Measurements from ENCODE around the gene KIAA1217. TPM values are rescaled to one million over a fixed set of nuclear protein-coding genes. Genes with fewer than 3 reads are reported as not detected.

KIAA1217 gene
- total and polyA plus RNA-seq, 2 of the 8 experiments (the other 6 are each of a cell fraction or from before 2014, with no cell fraction given): 4.5 to 15.6 TPM

GRCh38 chr10:24561453-24561852, 352.5 kb downstream of the KIAA1217 start:
- Histone ChIP-seq H3K79me1 (ENCODE audit: low read depth, low read length) (no peaks in the 10 kb centered on the region), H2AFZ (ENCODE audit: low read length) (no peak overlapping the region), H3K79me2 (ENCODE audit: control insufficient read depth in 1 of 2, insufficient read depth in 2 of 2, low read length in 2 of 2) (no peaks in the 10 kb centered on the region), H3K14ac (ENCODE audit: insufficient read length) (no peak overlapping the region), H3K27me3 (replicated peaks in 1 of 4; ENCODE audit: control insufficient read depth in 3 of 4, extremely low read depth in 1 of 4, insufficient read depth in 3 of 4, low read length in 3 of 4) (no peaks in the 10 kb centered on the region), H2BK12ac (ENCODE audit: low read depth, low read length) (no peak overlapping the region), H3K36me3 (ENCODE audit: control insufficient read depth in 2 of 4, insufficient read depth in 4 of 4, low read length in 3 of 4) (no peaks in the 10 kb centered on the region; a peak in 1 of 8 replicates), H4K5ac (ENCODE audit: insufficient read length, low read depth, low read length) (no peak overlapping the region), H3K56ac (replicated peaks; ENCODE audit: insufficient read length, low read depth, low read length) (no peak overlapping the region), H3K23ac (ENCODE audit: insufficient read length) (no peak overlapping the region), H4K20me1 (replicated peaks in 1 of 2; ENCODE audit: control insufficient read depth in 1 of 2, insufficient read depth in 2 of 2, low read length in 2 of 2) (no peaks in the 10 kb centered on the region), H3K4me1 (replicated peaks in 1 of 4; ENCODE audit: control insufficient read depth in 3 of 4, insufficient read depth in 4 of 4, low read length in 3 of 4) (no peaks in the 10 kb centered on the region; a peak in 1 of 7 replicates), H3K23me2 (ENCODE audit: low read depth, low read length) (no peaks in the 10 kb centered on the region), H2BK20ac (ENCODE audit: low read length) (no peak overlapping the region), H4K8ac (ENCODE audit: extremely low read depth, insufficient read depth, low read length) (no peak overlapping the region), H3K9ac (replicated peaks in 1 of 4; ENCODE audit: extremely low read depth in 1 of 4, low read depth in 3 of 4, low read length in 3 of 4) (no peak overlapping the region), H3K27ac (ENCODE audit: low read depth, low read length) (no peak overlapping the region), H2BK120ac (replicated peaks; ENCODE audit: low read depth, low read length) (no peak overlapping the region), H3K4me3 (ENCODE audit: extremely low read depth in 1 of 4, insufficient read depth in 2 of 4, low read depth in 3 of 4, low read length in 4 of 4) (no peak overlapping the region), H2BK5ac (ENCODE audit: low read depth, low read length) (no peak overlapping the region), H3K4ac (replicated peaks; ENCODE audit: insufficient read length, low read depth, low read length) (no peak overlapping the region), H2BK15ac (ENCODE audit: low read length) (no peak overlapping the region), H3K18ac (ENCODE audit: extremely low read depth, low read length) (no peak overlapping the region), H4K91ac (replicated peaks; ENCODE audit: insufficient read length, low read length) (no peak overlapping the region), H3K4me2 (ENCODE audit: insufficient read depth in 1 of 2, low read depth in 2 of 2, low read length in 2 of 2) (no peak overlapping the region), H3K9me3 (ENCODE audit: insufficient read depth in 2 of 2, low read depth in 1 of 2, low read length in 1 of 2) (peaks cover 10 to 17% of the 10 kb centered on the region in 2 experiments; a peak in 3 of 4 replicates), H2AK5ac (ENCODE audit: low read depth, low read length) (no peak overlapping the region)
- no peak for TF ChIP-seq RNF2 (IDR thresholded peaks at IDR 0.05; ENCODE audit: borderline replicate concordance, low read depth, low read length, missing control alignments, poor library complexity, severe bottlenecking)
- TF ChIP-seq BCL11A (IDR thresholded peaks at IDR 0.05; ENCODE audit: low read depth in 2 of 2, low read length in 2 of 2): no peak
- FAIRE-seq (no peak), DNase-seq (ENCODE audit: low read depth in 1 of 2, low spot score in 2 of 2) (no peak)
- ChIA-PET CTCF (ENCODE audit: partially characterized antibody) (no interaction called here), POLR2A (ENCODE audit: partially characterized antibody) (no interaction called here)
- 87% methylated on average over 3 of the region's 3 CpGs; no CpG with 5 or more reads in 1 of the 2 experiments for WGBS, 2 experiments (ENCODE audit: extremely low coverage in 1 of 2, insufficient coverage in 1 of 2, insufficient read length in 1 of 2, insufficient replicate concordance in 2 of 2, low coverage in 1 of 2, low lambda C conversion rate in 2 of 2, missing lambda C conversion rate in 1 of 2)

Measured in H1 (cell line).